Endothelial cell (in vitro differentiated cells): ENCODE measurements around the gene SLC16A13. TPM values are rescaled to one million over a fixed set of nuclear protein-coding genes. Genes with fewer than 3 reads are reported as not detected.

Experiments used
- DNase-seq: peaks from one replicate; pipeline ENCODE4 v3.0.0; 2021; ENCODE audit warnings: low spot score
- H3K27ac Mint-ChIP-seq: one replicate; pipeline ENCODE4 v1.8.0; 2021; ENCODE audit warnings: mixed read lengths, inconsistent platforms; ENCODE audit not compliant: unreplicated experiment
- H3K27me3 Mint-ChIP-seq: one replicate; pipeline ENCODE4 v1.8.0; 2021; ENCODE audit warnings: mild to moderate bottlenecking, moderate library complexity, mixed read lengths, inconsistent platforms; ENCODE audit not compliant: unreplicated experiment
- H3K36me3 Mint-ChIP-seq: one replicate; pipeline ENCODE4 v1.8.0; 2021; ENCODE audit warnings: mild to moderate bottlenecking, low read depth, mixed read lengths, inconsistent platforms; ENCODE audit not compliant: unreplicated experiment
- H3K4me1 Mint-ChIP-seq: one replicate; pipeline ENCODE4 v1.8.0; 2021; ENCODE audit warnings: mild to moderate bottlenecking, mixed read lengths, inconsistent platforms; ENCODE audit not compliant: unreplicated experiment
- H3K4me3 Mint-ChIP-seq: one replicate; pipeline ENCODE4 v1.8.0; 2021; ENCODE audit warnings: mild to moderate bottlenecking, mixed read lengths, inconsistent platforms; ENCODE audit not compliant: unreplicated experiment
- H3K9me3 Mint-ChIP-seq: one replicate; pipeline ENCODE4 v1.8.0; 2021; ENCODE audit warnings: mixed read lengths, inconsistent platforms; ENCODE audit not compliant: unreplicated experiment
- total RNA-seq: library from RNA; stranded (reverse); fragmentation: NEBNext Ultra II Directional; extraction: Animal tissue kit (Norgen Biotek cat#: 25700); gene quantifications from one replicate; pipeline ENCODE4 v1.2.1, GENCODE V29; 2021; ENCODE audit not compliant: unreplicated experiment
- TF ChIP-seq, protein P1 (sequence below): fragments of 200-600 bp; sonication (generic); IDR thresholded peaks from one replicate; pipeline ENCODE4 v1.5.0; 2021; ENCODE audit warnings: antibody characterized with exemption; ENCODE audit not compliant: unreplicated experiment

Gene SLC16A13
- total RNA-seq, 1 donor from 2014 or later, result 25.8 TPM

DNA sequence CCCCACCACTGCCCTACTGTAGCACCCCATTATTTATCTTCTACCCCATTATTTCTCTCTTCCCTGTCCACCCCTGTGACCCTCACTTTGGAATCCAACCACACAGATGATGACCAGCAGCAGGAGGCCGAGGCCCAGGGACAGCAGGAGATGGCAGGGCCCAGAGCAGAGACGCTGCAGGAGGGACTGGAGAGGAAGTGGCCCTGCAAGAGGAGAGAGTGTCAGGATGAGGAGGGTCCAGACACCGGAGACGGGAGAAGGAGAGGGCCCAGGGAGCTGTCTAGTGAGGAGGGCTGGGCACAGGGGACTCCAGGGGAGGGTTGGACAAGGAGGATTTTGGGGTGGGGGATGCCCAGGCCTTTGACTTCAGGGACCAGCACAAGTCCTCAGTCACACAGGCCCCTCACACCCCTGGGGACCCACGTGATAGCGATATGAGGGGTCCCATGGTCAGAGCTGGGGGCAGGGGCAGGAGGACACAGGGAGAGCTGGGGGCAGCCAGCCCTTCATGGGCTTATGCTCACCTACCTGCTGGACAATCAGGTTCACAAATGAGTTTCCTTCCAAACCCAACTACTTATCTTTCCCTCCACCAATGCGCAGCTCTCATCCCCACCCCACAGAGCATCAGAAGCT, 42.2 kb downstream of the SLC16A13 start:
- Mint-ChIP-seq H3K4me1 (peaks cover 42% of the 10 kb centered on the region), H3K4me3 (peak overlapping the region; percentile 43), H3K27me3 (peaks cover 3% of the 10 kb centered on the region), H3K9me3 (no peaks in the 10 kb centered on the region), H3K36me3 (peaks cover 40% of the 10 kb centered on the region), H3K27ac (peak overlapping the region; percentile 61)
- DNase-seq, result no peak
- TF ChIP-seq, protein P1, sequence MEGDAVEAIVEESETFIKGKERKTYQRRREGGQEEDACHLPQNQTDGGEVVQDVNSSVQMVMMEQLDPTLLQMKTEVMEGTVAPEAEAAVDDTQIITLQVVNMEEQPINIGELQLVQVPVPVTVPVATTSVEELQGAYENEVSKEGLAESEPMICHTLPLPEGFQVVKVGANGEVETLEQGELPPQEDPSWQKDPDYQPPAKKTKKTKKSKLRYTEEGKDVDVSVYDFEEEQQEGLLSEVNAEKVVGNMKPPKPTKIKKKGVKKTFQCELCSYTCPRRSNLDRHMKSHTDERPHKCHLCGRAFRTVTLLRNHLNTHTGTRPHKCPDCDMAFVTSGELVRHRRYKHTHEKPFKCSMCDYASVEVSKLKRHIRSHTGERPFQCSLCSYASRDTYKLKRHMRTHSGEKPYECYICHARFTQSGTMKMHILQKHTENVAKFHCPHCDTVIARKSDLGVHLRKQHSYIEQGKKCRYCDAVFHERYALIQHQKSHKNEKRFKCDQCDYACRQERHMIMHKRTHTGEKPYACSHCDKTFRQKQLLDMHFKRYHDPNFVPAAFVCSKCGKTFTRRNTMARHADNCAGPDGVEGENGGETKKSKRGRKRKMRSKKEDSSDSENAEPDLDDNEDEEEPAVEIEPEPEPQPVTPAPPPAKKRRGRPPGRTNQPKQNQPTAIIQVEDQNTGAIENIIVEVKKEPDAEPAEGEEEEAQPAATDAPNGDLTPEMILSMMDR, result no peak

DNA sequence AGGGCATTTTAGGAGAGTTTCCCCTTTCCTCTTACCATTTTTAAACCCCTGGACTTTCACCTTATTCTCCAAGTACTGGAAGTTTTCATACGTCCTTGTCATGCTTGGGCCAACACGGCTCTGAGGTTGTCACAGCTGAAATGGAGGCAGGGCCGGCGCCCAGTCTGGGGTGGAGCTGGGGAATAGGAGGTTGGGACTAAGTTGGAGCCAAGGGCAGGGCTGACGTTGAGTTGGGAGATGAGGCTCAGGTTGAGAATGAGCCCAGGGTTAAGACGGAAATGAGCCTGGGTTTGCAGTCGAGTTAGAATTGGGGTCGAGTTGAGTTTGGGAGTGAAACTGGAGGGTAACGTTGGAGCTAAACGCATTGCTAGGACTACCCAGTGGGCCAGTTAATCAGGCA, 42.9 kb downstream of the SLC16A13 start:
- Mint-ChIP-seq H3K27ac (peak overlapping the region; percentile 61), H3K27me3 (peaks cover 3% of the 10 kb centered on the region), H3K36me3 (peaks cover 39% of the 10 kb centered on the region), H3K4me3 (peak overlapping the region; percentile 45), H3K4me1 (peaks cover 45% of the 10 kb centered on the region), H3K9me3 (no peaks in the 10 kb centered on the region)
- TF ChIP-seq, protein P1, result no peak
- no peak for DNase-seq

DNA sequence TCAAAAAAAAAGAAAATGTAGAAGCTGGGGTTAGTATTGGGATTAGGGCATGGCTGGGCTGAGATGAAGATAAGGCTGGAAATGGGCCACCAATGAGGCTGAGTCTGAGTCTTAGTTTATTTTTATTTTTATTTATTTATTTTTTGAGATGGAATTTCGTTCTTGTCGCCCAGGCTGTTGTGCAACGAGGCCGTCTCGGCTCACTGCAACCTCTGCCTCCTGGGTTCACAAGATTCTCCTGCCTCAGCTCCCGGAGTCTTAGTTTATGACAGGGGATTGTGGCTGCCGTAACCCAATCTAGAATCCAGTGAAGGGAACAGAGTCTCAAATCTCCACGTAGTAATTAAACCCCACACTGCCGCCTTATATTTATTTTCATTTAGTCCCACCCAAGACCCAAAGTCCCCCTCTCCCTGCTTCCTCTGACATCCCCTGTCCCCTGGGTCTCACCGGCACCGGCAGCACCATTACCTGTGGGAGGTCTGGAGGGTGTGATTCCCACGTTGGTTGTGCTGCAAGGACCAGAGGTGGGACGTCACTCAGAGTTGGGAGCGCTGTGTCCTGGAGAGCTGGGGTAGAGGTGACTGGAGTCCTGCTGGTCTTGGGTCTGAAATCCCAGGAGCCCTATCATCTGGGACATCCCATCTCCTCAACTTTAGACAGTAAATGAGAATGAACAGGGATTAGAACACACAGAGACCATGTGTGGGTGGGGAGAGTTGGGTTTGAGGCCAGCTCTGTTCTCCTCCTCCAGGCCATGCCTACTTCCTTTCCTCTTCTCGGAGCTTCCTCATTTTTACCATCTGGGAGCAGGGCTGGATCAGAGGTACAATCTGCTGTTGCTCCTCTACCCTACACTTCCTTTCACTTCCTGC, 44.0 kb downstream of the SLC16A13 start, which contains the start of gene CLEC10A:
TSS of gene CLEC10A (minus strand) at position 671 of the 875 bp plus-strand sequence. CDS start 1,439 bp downstream, outside the sequence.
- no peak for DNase-seq
- H3K4me1 Mint-ChIP-seq, result peaks cover 51% of the 10 kb centered on the region
- peak within 1 kb of the TSS; percentile 57 for H3K27ac Mint-ChIP-seq
- TF ChIP-seq, protein P1, result no peak
- peaks cover 28% of the 10 kb centered on the region for H3K36me3 Mint-ChIP-seq
- no peaks in the 10 kb centered on the region for H3K9me3 Mint-ChIP-seq
- H3K4me3 Mint-ChIP-seq, result no peak within 1 kb of the TSS
- H3K27me3 Mint-ChIP-seq, result peaks cover 3% of the 10 kb centered on the region

DNA sequence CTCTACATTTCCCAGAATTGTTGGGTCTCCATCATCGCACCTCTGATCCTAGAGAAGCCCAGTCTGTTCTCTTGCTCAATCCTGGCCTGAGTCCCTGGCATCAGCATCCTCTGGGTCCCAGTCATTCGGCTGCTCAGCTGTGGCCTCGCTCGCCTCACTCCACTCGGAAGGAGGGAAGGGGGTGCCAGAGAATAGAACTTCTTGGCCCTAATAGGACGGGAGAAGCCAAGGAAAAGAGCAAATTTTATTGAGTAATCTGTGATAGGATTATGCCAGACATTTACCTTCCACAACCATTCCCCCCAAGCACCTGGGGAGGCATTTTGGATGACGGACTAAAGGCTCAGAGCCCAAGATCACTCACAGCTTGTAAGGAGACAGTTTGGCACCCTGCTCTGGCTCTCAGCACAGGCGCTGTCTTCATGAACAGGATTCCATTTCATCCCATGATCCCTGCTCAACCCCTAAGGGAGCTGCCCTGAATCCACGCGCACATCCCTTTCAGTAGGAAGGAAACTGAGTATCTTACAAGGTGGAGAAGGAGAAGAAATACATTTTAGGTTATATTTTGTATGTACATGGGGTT, 44.7 kb downstream of the SLC16A13 start:
- H3K4me3 Mint-ChIP-seq, result no peak overlapping the region
- peaks cover 3% of the 10 kb centered on the region for H3K27me3 Mint-ChIP-seq
- peaks cover 21% of the 10 kb centered on the region for H3K36me3 Mint-ChIP-seq
- H3K27ac Mint-ChIP-seq, result peak overlapping the region; percentile 17
- TF ChIP-seq, protein P1, result no peak
- no peak for DNase-seq
- H3K4me1 Mint-ChIP-seq, result peaks cover 51% of the 10 kb centered on the region
- no peaks in the 10 kb centered on the region for H3K9me3 Mint-ChIP-seq
